Brain microvascular endothelial cell (primary cell): ENCODE measurements around the gene TNFRSF13B.

Source experiments
- DNase-seq: peaks from one replicate; pipeline ENCODE4 v3.0.0-alpha.2; 2020
- H3K27ac ChIP-seq: fragments of 250-450 bp; sonication (Bioruptor Pico); 2 replicates; pipeline ENCODE4 v1.5.1; 2020; ENCODE audit warnings: mild to moderate bottlenecking, moderate library complexity
- H3K27me3 ChIP-seq: fragments of 250-450 bp; sonication (Bioruptor Pico); replicated peaks from 2 replicates; pipeline ENCODE4 v1.5.1; 2020; ENCODE audit warnings: mild to moderate bottlenecking
- H3K36me3 ChIP-seq: fragments of 250-450 bp; sonication (Bioruptor Pico); replicated peaks from 2 replicates; pipeline ENCODE4 v1.5.1; 2020; ENCODE audit warnings: mild to moderate bottlenecking
- H3K4me3 ChIP-seq: 2 replicates; pipeline ENCODE4 v1.5.1; 2011; ENCODE audit warnings: low read depth, mild to moderate bottlenecking, control low read depth, low read length, moderate library complexity
- CTCF ChIP-seq: IDR thresholded peaks from 2 replicates; pipeline ENCODE4 v1.5.1; 2011; ENCODE audit warnings: low read depth, mild to moderate bottlenecking, moderate library complexity, low read length, control low read depth, inconsistent platforms; ENCODE audit errors: missing control alignments
- in situ Hi-C: cut with HindIII; loops from 2 replicates; pipeline ENCODE4 v1.10.0; 2017; ENCODE audit warnings: low sequenced_read_pairs, low pct_ligation_motif_present

Gene TNFRSF13B

GRCh38 chr17:16937431-16937830 lies 34.5 kb downstream of the TNFRSF13B start:
- no peak for DNase-seq
- TF ChIP-seq CTCF: no peak
- H3K27me3 ChIP-seq: no peaks in the 10 kb centered on the region

GRCh38 chr17:16936536-16937310 lies 35.2 kb downstream of the TNFRSF13B start:
- DNase-seq: no peak

More at GRCh38 chr17:16937431-16937830, 34.5 kb downstream of the TNFRSF13B start:
- Histone ChIP-seq H3K36me3 (no peaks in the 10 kb centered on the region), H3K27ac (no peak overlapping the region), H3K4me3 (no peak overlapping the region)
- in situ Hi-C loops: no loop called here

GRCh38 chr17:16935786-16936185 lies 36.1 kb downstream of the TNFRSF13B start:
- no peak for DNase-seq
- no peak for TF ChIP-seq CTCF
- no peaks in the 10 kb centered on the region for H3K36me3 ChIP-seq
- H3K27ac ChIP-seq: no peak overlapping the region
- in situ Hi-C loops: no loop called here
- H3K27me3 ChIP-seq: no peaks in the 10 kb centered on the region
- no peak overlapping the region for H3K4me3 ChIP-seq

More at GRCh38 chr17:16936536-16937310, 35.2 kb downstream of the TNFRSF13B start:
- in situ Hi-C loops: no loop called here
- no peak for TF ChIP-seq CTCF
- Histone ChIP-seq H3K27me3 (no peaks in the 10 kb centered on the region), H3K36me3 (no peaks in the 10 kb centered on the region), H3K27ac (no peak overlapping the region), H3K4me3 (no peak overlapping the region)

- Histone ChIP-seq H3K4me3 (no peak overlapping the region), H3K27me3 (no peaks in the 10 kb centered on the region), H3K36me3 (no peaks in the 10 kb centered on the region), H3K27ac (no peak overlapping the region)
- no peak for DNase-seq
- no peak for TF ChIP-seq CTCF
- in situ Hi-C loops: no loop called here
These were observed 36.7 kb downstream of the TNFRSF13B start for GRCh38 chr17:16935241-16935663.

GRCh38 chr17:16934836-16935235 lies 37.1 kb downstream of the TNFRSF13B start:
- no peak for TF ChIP-seq CTCF
- DNase-seq: no peak
- H3K27ac ChIP-seq: no peak overlapping the region
- H3K27me3 ChIP-seq: no peaks in the 10 kb centered on the region
- no peak overlapping the region for H3K4me3 ChIP-seq
- in situ Hi-C loops: no loop called here
- no peaks in the 10 kb centered on the region for H3K36me3 ChIP-seq
